ENCODE results near the gene TMEM204.
"Not testable (repeated sequence)": the region's sequence is repeated elsewhere in the genome, so short reads cannot be mapped to it uniquely, and the experiment has no call there.

The TMEM204 gene

GRCh38 chr16:1584926-1585484 lies 51.5 kb downstream of the TMEM204 start:
- in situ Hi-C loops (cut with MboI; ENCODE audit: low sequenced_read_pairs): no loop called here

- in situ Hi-C loops (cut with MboI; ENCODE audit: low sequenced_read_pairs): no loop called here
These were observed 56.9 kb downstream of the TMEM204 start for GRCh38 chr16:1590366-1590765.

GRCh38 chr16:1590930-1591705 lies 57.7 kb downstream of the TMEM204 start:
- in situ Hi-C loops (cut with MboI; ENCODE audit: low sequenced_read_pairs): no loop called here

- in situ Hi-C loops (cut with MboI; ENCODE audit: low sequenced_read_pairs): no loop called here
These were observed 59.0 kb downstream of the TMEM204 start for GRCh38 chr16:1592446-1592845.

GRCh38 chr16:1595511-1595910 lies 62.0 kb downstream of the TMEM204 start:
- in situ Hi-C loops (cut with MboI; ENCODE audit: low sequenced_read_pairs): not testable (repeated sequence)

- in situ Hi-C loops (cut with MboI; ENCODE audit: low sequenced_read_pairs): no loop called here
These were observed 63.0 kb downstream of the TMEM204 start for GRCh38 chr16:1596516-1596915.

GRCh38 chr16:1597154-1597553 lies 63.7 kb downstream of the TMEM204 start:
- in situ Hi-C loops (cut with MboI; ENCODE audit: low sequenced_read_pairs): no loop called here

- in situ Hi-C loops (cut with MboI; ENCODE audit: low sequenced_read_pairs): no loop called here
These were observed 67.6 kb downstream of the TMEM204 start for GRCh38 chr16:1601031-1601430.

GRCh38 chr16:1601489-1601888 lies 68.0 kb downstream of the TMEM204 start:
- in situ Hi-C loops (cut with MboI; ENCODE audit: low sequenced_read_pairs): no loop called here

- in situ Hi-C loops (cut with MboI; ENCODE audit: low sequenced_read_pairs): no loop called here
These were observed 68.8 kb downstream of the TMEM204 start for GRCh38 chr16:1602285-1602684.
